ENCODE results near the gene SLC29A3. TPM values are rescaled to one million over a fixed set of nuclear protein-coding genes. Genes with fewer than 3 reads are reported as not detected.

SLC29A3 gene
- total and polyA plus RNA-seq, 8 donors: 7.6 to 13.4 (median 8.1) TPM

GRCh38 chr10:71396084-71396710, 77.1 kb downstream of the SLC29A3 start:
- TF ChIP-seq CTCF (IDR thresholded peaks at IDR 0.05): peak; percentile 18 to 31
- DNase-seq (peak in 3 of 4 donors; percentile 74 to 80 (median 75)), ATAC-seq (peak; percentile 79)
- Histone ChIP-seq H3K4me1 (peaks cover 8 to 19% of the 10 kb centered on the region in 2 donors), H3K27me3 (peaks cover 27 to 79% of the 10 kb centered on the region in 2 donors), H3K36me3 (no peaks in the 10 kb centered on the region), H3K4me3 (peak overlapping the region in 1 of 2 donors; percentile 41), H3K27ac (no peak overlapping the region), H3K9me3 (no peaks in the 10 kb centered on the region)
- intact Hi-C loops (cut with DNase I): loop anchor here in 1 of 2 donors (5.0 to 10.0 kb wide), 2 partner anchors 171 to 299 kb away; no protein-coding TSS in a partner anchor

- peaks cover 27 to 80% of the 10 kb centered on the region in 2 donors for H3K27me3 ChIP-seq
- TF ChIP-seq CTCF (IDR thresholded peaks at IDR 0.05): no peak
- peaks cover 8 to 19% of the 10 kb centered on the region in 2 donors for H3K4me1 ChIP-seq
- no peaks in the 10 kb centered on the region for H3K9me3 ChIP-seq
- intact Hi-C loops (cut with DNase I): loop anchor here in 1 of 2 donors (5.0 to 10.0 kb wide), 2 partner anchors 170 to 298 kb away; no protein-coding TSS in a partner anchor
- DNase-seq (peak in 1 of 4 donors; percentile 85), ATAC-seq (peak; percentile 53)
- H3K27ac ChIP-seq: no peak within 1 kb of the TSS
- H3K36me3 ChIP-seq: no peaks in the 10 kb centered on the region
- peak within 1 kb of the TSS; percentile 34 to 41 for H3K4me3 ChIP-seq
These were observed 77.7 kb downstream of the SLC29A3 start, which contains the start of gene CDH23 for GRCh38 chr10:71396711-71397295. Gene CDH23, plus strand, starts transcription at chr10:71396920. Its CDS starts 42,912 bp downstream, at chr10:71439832.

GRCh38 chr10:71397296-71398212, 78.5 kb downstream of the SLC29A3 start:
- H3K9me3 ChIP-seq: no peaks in the 10 kb centered on the region
- peak overlapping the region; percentile 34 to 41 for H3K4me3 ChIP-seq
- no peaks in the 10 kb centered on the region for H3K36me3 ChIP-seq
- H3K27me3 ChIP-seq: peaks cover 27 to 82% of the 10 kb centered on the region in 2 donors
- peaks cover 8 to 19% of the 10 kb centered on the region in 2 donors for H3K4me1 ChIP-seq
- intact Hi-C loops (cut with DNase I): loop anchor here in 1 of 2 donors (5.0 to 10.0 kb wide), 2 partner anchors 170 to 297 kb away; no protein-coding TSS in a partner anchor
- no peak for TF ChIP-seq CTCF (IDR thresholded peaks at IDR 0.05)
- H3K27ac ChIP-seq: no peak overlapping the region
- ATAC-seq: no peak
- DNase-seq: peak in 1 of 4 donors; percentile 84

GRCh38 chr10:71398976-71399375, 79.9 kb downstream of the SLC29A3 start:
- intact Hi-C loops (cut with DNase I): loop anchor here in 1 of 2 donors (5.0 to 10.0 kb wide), 2 partner anchors 168 to 296 kb away; no protein-coding TSS in a partner anchor

More at GRCh38 chr10:71398976-71399375, 79.9 kb downstream of the SLC29A3 start:
- DNase-seq (no peak), ATAC-seq (no peak)
- peaks cover 8 to 19% of the 10 kb centered on the region in 2 donors for H3K4me1 ChIP-seq
- no peak overlapping the region for H3K27ac ChIP-seq
- no peak for TF ChIP-seq CTCF (IDR thresholded peaks at IDR 0.05)
- no peaks in the 10 kb centered on the region for H3K9me3 ChIP-seq
- no peak overlapping the region for H3K4me3 ChIP-seq
- no peaks in the 10 kb centered on the region for H3K36me3 ChIP-seq
- H3K27me3 ChIP-seq: peaks cover 27 to 74% of the 10 kb centered on the region in 2 donors
